ENCODE results near the gene GRIN2C.

DNA sequence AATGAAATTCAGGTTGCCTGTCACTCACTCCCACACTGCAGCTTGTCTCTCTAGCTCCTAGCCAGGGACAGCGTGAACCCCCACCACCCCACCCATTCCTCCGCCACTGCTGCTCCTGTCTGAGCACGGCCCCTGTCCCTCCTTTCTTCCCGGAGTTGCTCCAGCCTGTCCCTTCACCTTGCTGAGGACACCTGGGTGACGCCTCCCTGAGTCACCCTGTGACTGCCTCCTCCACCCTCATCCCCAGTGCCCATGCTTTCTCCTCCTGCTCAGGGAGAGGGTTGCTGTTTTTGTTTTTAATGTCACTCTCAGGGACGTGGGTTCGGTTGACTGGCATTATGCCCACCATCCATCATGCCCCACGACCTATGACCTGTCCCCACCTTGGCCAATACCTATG, 57.8 kb downstream of the GRIN2C start:
- TF ChIP-seq POLR2A (IDR thresholded peaks at IDR 0.05; ENCODE audit: low read depth, low read length) (no peak), CEBPB (IDR thresholded peaks at IDR 0.05; ENCODE audit: low read depth, low read length) (no peak), FOS (IDR thresholded peaks at IDR 0.05; ENCODE audit: low read depth, low read length) (no peak), MAZ (IDR thresholded peaks at IDR 0.05; ENCODE audit: borderline replicate concordance, low read depth, low read length) (no peak), MXI1 (IDR thresholded peaks at IDR 0.05; ENCODE audit: borderline replicate concordance, low read depth, low read length) (no peak), RAD21 (IDR thresholded peaks at IDR 0.05; ENCODE audit: low read length) (no peak), RFX5 (IDR thresholded peaks at IDR 0.05; ENCODE audit: low read depth, low read length) (no peak), CHD1 (IDR thresholded peaks at IDR 0.05; ENCODE audit: low read depth, low read length) (no peak), MAFK (IDR thresholded peaks at IDR 0.05; ENCODE audit: low read depth, low read length) (no peak)
- TF ChIP-seq, protein P1, sequence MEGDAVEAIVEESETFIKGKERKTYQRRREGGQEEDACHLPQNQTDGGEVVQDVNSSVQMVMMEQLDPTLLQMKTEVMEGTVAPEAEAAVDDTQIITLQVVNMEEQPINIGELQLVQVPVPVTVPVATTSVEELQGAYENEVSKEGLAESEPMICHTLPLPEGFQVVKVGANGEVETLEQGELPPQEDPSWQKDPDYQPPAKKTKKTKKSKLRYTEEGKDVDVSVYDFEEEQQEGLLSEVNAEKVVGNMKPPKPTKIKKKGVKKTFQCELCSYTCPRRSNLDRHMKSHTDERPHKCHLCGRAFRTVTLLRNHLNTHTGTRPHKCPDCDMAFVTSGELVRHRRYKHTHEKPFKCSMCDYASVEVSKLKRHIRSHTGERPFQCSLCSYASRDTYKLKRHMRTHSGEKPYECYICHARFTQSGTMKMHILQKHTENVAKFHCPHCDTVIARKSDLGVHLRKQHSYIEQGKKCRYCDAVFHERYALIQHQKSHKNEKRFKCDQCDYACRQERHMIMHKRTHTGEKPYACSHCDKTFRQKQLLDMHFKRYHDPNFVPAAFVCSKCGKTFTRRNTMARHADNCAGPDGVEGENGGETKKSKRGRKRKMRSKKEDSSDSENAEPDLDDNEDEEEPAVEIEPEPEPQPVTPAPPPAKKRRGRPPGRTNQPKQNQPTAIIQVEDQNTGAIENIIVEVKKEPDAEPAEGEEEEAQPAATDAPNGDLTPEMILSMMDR (conservative IDR thresholded peaks at IDR 0.05; ENCODE audit: low read depth, low read length) = no peak

Measured in IMR-90 (cell line).